GM21367 (cell line): ENCODE measurements around the gene ZFR2.

Experiments
- ATAC-seq: cut with Tn5 transposase; IDR thresholded peaks from one replicate; pipeline ENCODE4 v1.9.1; 2021; ENCODE audit not compliant: unreplicated experiment

Gene ZFR2

DNA sequence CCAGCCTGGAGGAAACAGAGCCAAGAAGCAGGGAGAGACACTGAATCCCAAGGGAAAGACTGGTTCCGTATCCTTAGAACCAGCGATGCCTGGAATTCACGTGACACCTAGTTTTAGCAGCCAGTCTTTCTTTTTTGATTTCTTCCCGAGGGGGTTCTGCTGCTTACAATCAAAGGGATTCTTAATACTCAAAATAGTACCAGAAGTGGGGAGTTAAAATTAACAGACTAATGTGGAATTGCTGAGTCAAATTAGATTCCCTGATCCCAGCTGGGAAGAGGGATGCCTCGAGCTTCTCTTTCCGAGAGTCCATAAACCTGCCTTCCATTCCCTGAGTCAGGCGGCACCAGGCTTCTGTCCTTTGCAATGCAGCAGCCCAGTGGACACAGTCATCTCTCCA is 77.9 kb downstream of the ZFR2 start:
- no peak for ATAC-seq

DNA sequence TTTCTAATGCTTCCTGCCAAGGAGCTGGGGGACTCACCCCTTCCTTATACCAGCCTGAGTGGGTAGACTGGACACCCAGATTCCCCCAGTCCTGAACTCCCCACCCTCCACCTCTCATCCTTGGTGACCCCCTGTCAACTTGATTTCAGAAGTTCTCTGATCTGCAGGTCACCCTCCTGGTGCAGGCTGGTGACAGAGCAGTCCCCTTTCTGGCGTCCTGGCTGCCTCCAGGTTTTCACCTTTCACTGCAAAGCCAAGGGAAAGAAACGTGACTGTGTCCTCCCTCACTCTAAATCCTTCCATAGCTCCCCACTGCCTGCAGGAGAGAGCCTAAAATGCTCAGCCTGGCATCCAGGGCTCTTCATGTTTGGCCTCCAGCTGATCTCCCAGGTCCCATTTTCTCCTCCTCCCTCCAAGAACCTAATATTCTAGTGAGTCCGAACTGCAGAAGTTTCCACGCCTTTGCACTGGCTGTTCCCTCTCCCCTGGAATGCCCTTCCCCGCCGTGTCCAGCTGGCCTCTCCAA is 78.6 kb downstream of the ZFR2 start:
- ATAC-seq, result no peak

DNA sequence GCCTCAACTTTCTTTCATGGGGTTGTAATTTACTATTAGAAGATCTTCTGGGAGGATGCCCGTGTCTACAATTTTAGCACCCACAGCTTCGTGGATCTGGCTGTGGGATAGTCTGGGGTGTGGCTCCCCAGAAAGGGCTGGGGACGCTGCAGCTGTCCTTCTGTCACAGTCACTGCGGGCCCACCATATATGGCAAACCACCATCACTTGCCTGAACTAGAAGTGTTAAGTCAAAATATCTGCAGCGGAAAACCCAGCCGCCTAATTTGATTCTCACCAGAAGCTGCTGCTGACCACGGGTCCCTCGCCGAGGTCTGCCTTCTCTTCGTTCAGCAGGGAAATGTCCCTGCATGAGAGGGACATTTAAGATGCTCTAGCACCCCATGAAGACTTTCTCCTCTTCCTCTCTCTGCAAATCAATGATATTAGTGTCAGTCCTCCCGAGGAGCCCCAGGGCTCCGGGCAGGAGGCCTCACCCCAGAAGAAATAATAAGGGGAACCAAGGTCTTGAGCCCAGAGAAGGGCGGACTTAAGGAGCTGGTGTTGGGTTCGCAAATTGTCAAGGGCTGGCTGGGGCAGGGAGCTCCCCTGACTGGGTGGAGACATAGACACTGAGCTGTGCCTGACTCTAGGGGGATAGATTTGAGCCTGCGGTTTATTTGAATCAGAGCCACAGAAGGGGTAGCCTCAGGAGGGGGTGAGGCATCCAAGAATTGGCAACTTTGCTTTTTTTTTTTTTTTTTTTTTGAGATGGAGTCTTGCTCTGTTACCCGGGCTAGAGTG is 79.7 kb downstream of the ZFR2 start:
- no peak for ATAC-seq

DNA sequence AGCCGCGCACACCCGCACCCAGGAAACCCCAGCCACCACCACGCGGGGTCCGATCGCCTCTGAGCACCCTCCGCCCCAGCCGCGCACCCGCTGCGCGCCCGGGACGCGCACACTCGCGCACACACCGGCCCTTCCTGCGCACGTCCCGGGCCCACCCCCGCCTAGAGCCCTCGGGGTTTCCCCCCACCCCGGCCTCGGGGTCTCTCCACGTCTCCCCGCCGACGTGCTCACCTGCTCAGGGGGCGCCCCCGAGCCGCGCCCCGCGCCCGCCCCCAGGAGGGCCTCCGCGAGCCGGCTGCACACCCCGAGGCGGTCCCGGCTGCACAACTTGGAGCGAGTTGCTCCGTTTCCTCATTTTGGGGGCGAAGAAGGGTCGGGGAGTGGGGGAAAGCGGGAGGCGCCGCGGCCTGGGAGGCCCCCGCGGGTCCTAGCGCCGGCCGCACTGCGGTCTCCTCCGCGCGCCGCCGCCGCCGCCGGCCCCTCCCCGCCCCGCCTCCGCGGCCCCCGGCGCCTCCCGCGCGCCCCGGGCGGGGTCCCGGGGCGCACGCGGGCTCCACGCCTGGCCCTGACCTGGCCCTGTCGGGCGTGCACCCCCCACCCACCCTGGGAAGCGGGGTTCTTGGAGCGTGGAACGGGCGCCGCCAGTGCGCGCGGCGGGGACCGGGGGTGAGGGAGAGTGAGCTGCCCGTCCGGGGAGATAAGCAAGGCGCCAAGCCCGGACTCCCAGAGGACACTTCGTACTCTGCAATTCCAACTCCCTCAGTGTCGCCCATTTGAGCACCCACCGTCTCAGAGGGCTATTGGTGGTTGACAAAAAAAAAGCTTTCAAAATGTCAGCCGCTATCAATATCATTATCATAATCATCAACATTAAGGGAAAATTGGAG is 82.7 kb downstream of the ZFR2 start, which contains the start of gene MATK:
Gene MATK, minus strand, starts transcription at position 444 of the 887 bp plus-strand sequence. CDS start 1,246 bp downstream, outside the sequence.
- ATAC-seq, result no peak

DNA sequence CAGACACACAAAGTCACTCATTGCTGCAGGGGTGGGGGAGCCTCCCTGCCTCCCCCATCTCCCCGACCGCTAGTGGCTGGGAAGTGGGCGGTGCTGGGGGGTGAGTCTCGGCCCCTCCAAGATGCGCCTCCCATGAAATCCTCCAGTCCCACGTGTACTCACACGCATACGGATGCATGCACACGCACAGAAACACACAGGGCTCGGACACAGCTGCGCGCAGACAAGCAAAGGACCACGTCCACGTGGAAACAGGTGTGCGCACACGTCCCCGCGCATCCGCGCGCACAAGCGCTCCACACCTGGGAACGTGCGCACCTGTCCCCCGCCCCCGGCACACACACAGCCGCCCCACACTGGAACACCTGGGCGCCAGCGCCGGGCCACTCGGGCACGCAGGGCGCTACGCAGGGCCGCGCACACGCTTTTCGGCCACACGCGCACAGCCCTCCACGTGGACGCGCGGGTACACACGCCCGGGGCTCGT is 83.3 kb downstream of the ZFR2 start:
- ATAC-seq, result no peak

DNA sequence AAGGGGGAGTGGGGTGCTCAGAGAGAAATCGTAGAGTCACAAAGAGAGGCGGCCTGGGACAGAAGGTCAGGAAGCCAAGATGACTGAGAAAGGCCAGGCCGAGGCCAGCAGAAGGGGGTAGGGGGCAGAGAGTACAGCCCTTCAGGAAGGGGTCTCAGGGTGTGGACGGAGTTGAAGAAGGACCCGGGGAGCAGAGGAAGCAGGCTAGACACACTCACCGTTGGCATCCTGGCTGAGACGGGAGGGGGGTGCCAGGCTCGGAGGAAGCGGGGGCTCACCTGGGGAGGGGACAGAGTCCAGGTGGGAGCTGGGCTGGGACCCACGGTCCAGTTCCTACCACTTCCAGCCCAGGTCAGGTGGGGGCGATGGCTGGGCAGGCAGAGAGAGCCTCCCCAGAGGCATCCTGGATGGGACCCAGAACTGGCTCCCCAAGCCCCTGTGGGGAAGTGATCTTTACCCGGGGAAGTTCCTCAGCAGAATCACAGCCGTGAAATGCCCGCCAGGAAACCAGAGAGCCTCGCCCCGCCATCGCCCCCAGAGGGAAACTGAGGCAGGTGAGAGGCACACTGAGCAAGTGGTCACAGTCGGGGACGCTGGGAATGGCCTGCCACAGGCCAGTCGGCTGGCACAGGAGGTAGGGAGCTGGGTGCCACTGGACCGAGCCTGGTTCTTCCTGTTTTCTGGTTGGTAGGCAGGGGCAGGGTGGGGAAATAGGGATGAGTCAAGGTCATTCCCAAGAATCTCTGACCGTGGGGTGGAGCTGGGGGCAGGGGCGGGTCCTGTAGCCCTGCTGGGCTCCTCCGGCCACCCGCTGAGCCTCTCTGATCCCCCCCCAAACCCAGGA is 84.0 kb downstream of the ZFR2 start:
- no peak for ATAC-seq

DNA sequence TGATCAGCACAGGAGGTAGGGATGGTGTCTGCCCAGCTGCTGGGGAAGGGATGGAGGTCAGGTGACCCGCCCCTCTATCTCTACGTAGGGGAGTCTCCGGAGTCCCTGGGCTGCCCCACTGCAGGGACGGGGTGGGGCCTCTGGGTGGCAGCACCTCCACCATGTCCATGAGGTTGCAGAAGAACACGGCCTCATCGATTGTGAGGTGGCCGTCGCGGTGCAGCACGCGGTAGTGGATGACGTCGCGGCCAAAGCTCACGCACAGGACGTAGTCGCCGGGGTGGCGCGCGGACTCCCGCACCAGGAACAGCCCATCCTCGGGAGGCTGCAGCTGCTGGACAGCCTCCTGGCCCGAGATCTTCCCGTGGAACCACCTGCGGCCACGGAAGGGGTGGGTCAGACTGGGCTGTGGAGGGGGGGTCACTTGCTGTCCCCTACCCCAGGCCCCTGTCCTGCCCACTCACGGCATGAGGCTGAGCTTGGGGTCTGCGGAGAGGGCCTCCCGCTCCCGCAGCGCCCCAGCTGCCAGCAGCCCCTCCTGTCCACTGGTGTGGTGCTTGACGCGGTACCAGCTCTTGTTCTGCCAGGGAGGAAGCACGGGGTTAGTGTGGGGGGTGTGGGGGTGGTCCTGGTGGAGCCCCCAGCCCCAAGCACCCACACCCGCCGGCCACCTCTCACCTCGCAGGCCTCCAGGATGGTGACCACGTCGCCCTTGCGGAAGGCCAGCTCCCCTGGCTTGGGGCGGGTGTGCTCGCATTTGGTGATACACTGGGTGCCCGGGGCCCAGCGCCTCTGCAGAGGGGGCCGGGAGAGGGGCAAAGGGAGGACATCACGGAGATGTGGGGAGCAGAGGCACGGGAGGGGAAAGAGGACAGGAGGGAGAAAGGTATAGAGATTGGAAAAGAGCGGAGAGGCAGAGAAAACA is 84.9 kb downstream of the ZFR2 start:
- ATAC-seq, result no peak

DNA sequence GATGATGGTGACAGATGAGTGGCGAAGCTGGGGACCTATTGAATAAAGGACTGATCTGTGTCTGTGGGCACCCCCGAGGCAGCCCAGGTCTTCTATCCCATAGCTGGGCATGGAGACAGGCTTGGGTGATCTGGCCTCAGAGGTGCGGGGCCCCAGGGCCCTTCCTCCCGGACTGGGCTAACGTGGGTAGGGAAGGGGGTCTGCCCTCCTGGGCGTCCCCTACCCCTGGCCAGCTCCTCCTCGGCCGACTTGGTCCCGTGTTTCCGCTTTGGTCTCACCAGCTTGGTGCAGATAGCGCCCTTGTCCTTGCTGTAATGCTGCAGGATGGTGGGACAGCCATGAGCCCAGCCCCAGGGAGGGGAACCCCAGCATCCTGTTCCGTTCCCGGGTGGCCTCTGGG is 85.9 kb downstream of the ZFR2 start:
- ATAC-seq, result no peak

DNA sequence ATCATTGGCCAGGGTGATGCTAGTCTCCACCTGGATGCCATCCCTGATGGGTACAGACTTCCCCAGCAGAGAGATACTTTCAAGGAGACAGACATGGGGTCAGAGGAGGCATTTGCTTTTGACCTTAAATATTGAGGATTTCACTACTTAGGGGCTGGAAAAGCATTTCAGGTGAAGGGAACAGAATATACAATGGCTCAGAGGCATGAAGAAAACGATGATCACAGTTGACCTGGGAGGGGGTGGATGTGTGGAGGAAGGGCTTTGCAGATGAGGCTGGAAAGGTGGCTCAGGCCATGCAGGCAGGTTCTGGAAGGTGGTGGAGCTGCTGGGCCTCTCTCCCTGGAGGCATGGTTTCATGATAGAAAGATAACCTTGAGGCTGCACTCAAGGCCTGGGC is 86.5 kb downstream of the ZFR2 start:
- ATAC-seq, result no peak

DNA sequence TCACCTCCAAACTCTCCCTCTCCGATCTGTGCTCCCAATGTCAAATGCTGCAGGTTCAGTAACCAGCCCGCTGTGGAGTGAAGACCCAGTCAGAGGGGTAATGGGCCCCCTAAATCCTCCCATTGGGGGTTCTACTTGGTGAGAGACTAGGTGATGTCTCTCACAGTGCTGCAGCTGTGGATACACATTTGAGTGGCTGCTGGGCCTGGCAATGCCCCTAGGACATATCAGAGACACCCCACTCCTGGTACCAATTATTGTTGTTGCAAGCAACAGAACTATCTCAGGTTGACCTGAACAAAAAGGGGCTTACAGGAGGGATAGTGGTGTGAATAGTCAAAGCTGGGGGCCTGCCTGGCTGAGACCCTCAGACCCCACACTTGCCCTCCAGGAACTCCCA is 87.2 kb downstream of the ZFR2 start:
- no peak for ATAC-seq

DNA sequence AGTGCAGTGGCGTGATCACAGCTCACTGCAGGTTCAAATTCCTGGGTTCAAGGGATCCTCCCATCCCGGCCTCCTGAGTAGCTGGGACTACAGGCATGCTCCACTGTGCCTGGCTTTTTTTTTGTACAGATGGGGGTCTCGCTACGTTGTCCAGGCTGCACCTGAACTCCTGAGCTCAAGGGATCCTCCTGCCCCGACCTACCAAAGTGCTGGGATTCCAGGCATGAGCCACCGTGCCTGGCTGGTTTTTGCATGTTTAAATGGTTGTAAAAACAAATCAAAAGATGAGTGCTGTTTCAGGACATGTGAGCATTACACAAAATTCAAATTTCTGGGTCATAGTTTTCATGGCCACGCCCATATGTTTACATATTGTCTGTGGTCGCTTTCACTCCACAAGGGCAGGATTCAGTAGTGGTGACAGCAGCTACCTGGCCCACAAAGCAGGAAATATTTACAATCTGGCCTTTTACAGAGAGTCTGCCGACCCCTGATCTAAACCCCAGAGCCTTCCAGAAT is 88.0 kb downstream of the ZFR2 start:
- no peak for ATAC-seq

DNA sequence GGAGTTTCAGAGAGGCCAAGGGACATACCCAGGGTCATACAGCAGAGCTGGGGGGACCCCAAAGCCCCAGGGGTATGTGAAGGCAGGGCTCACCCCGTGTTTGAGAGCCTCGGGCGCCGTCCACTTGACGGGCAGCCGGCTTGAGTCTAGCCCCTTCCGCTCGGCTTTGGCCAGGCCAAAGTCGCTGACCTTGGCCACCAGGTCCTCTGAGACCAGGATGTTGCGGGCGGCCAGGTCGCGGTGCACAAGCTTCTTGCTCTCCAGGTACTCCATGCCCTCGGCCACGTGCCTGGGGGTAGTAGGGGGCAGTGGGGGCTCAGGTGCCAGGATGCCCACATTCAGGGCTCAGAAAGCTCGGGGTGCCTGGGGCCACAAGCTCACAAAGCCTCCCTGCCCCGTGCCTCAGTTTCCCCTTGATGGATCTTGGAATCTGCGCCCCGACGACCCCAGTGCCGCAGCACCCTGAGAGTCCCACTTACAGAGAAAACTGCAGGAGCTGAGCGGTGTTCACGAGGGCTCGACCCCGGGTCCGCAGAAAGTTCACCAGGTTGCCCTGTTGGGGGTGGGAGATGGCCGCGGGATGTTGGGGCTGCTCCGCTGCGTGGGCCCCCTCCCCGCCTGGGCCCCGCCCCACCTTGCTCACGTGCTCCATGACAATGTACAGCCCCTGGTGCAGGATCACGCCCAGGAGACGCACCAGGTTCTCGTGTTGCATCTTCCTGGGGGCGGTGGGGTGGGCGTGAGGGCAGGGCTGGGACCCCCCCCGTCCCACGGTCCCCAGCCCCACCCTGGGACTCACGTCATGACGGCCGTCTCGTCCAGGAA is 89.7 kb downstream of the ZFR2 start:
- no peak for ATAC-seq

DNA sequence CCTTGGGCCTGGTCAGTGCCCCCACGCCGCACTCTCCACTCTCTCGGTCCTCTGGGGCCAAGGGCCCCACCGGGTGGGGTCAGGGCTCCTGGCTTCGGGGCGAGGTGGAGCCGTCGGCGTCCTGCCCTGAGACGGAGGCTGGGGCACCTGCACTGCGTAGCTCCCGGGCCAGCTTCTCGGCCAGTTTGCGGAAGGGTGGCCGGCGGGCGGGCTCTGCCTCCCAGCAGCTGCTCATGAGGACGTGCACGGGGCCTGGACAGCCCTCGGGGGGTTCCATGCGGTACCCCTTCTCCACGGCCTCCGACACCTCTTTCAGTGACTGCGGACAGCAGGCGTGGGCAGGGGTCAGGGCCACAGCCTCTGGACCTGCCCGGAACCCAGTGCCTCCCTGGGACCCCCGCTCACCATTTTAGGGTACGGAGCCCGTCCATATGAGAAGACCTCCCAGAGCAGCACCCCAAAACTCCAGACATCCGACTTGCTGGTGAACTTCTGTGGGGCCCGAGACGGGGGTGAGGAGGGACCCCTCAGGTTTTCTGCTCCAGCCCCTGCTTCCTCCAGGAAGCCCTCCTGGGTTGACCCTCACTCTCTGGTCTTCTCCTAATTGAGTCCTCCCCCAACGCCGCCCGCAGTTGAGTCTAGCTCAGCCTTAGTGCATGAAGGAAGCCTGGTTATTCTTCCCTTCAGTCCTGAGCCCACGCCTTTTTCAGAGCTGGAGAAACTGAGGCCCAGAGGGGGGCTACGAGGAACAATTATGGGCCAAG is 90.6 kb downstream of the ZFR2 start:
- no peak for ATAC-seq

DNA sequence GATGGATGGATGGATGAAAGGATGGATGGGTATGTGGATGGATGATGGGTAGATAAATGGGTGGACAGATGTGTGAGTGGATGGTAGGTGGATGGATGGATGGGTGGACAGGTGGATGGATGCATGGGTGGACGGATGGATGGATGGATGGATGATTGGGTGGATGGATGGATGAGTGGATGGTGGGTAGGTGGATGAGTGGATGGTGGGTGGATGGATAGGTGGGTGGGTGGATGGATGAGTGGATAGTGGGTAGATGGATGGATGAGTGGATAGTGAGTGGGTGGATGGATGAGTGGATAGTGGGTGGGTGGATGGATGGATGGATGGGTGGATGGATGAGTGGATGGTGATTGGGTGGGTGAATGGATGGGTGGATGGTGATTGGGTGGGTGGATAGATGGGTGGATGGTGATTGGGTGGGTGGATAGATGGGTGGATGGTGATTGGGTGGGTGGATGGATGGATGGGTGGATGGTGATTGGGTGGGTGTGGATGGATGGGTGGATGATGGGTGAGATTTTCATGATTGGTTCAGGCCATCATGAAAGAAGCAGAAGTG is 92.3 kb downstream of the ZFR2 start:
- ATAC-seq, result no peak

DNA sequence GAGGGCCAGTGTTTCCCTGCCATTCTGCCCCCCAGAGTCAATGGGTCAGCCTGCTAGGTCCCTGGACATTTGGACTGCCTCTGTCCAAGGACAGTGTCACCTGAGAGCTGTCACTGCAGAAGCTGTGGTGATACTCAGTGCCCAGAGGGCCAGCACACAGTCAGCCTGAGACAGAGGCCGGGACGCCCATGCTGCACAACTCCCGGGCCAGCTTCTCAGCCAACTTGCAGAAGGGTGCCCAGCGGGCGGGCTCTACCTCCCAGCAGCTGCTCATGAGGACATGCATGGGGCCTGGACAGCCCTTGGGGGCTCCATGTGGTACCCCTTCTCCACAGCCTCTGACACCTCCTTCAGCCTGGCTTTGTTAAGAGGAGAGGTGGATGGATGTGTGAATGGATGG is 93.0 kb downstream of the ZFR2 start:
- ATAC-seq, result no peak

DNA sequence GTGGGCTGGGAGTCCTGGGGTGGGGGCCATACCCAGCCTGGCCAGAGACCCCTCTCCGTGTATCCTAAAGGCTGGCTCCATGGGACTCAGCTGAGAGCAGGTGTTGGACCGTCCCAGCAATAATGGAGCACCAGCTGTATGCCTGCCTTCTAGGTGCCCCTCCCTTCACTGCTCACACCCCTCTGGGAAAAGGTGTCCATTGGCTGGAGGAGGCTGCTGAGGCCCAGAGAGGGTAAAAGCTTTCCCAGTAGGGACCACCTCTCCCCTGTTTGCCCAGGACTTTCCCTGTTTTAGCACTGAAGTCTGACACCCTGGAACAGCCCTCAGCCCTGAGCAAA is 93.5 kb downstream of the ZFR2 start:
- no peak for ATAC-seq

DNA sequence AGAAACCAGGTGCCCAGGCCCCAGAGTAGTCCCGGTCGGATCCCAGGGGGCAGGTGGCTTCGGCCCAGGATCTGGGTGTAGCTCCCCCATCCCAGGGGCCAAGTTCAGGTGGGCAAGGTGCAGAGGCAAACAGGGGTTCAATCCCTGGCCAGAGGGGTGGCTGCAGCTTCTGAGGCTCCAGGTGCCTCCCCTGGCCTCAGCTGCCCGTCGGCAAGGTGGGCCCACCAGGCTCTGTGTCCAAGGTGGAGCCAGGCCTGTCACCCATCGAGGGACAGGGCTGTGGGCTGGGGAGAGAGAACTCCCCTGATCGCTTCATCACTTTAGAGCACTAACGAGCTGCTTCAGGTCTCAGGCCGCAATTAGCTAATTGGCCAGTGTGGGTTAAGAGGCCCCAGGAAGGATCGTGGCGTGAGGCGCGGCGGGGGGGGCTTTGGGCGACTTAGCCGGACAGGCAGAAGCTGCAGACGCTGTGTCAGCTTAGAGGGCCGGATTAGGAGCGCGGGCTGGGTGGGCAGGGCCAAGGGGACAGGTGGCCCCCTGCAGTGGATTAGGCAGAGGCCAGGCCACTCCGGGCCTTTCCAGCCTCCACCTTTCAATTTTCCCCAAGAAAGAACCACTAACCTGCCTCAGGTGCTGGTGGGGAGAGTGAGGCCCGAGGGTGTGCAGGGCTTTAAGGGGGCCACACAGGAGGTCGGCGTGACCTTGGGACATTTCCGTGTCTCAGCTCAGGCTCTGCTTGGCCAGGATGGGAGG is 94.0 kb downstream of the ZFR2 start:
- ATAC-seq, result no peak
